Measurements from ENCODE around the gene SYCP2.

The SYCP2 gene

DNA sequence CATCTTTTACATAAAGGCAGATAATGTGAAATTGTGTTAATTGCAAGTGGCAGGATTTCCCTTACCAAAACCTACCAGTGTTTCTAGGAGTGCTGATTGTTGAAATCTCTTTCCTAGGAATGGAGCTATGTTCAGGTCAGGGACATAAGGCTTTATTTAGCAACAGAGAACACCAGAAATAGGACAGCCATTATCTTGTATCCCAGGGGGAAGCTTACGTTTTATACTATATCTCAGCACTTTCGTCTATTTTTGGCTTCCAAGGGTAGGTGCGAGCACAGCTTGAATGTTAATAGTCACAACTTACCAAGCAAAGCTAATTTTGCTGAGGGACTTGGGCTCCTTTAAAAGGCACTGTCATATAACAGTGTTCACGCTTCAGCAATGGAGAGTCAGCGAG lies 94.0 kb downstream of the SYCP2 start:
- no peak overlapping the region for H3K27ac ChIP-seq (ENCODE audit: low read depth, low read length)

DNA sequence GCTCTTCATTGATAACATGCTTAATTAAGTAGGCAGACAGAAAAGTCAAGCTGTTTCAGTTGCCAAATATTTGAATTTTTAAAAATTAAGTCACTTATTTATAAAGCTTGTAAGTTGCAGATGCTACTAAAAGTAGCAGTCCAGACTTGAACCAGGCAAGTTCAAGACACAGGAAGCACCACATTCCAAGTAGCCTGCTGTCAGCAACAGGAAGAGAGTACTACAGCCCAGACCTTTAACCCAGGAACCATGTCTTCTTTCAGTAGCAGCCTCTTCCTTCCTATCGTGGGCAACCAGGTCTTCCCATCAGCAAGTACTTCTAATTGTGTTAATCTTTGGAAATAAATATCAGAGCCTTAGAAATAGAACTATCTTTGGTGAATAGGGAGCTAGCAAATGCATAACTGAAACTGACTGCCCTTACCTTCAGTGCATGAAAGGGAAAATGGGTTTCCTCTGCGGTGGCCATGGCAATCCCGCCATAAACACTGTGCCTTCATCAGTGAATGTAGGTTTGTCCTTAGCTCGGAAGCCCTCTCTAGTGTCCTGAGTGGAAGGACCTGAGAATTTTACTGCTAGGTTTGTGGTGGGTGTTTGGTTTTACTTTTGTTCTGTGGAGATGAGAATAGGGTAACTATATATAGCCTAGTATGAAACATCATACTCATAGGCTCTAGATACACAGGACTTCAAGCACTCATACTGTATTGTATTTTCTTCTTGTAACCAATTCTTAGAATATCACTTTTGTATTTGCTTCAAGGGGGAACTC lies 95.6 kb downstream of the SYCP2 start:
- TF ChIP-seq, protein P1, sequence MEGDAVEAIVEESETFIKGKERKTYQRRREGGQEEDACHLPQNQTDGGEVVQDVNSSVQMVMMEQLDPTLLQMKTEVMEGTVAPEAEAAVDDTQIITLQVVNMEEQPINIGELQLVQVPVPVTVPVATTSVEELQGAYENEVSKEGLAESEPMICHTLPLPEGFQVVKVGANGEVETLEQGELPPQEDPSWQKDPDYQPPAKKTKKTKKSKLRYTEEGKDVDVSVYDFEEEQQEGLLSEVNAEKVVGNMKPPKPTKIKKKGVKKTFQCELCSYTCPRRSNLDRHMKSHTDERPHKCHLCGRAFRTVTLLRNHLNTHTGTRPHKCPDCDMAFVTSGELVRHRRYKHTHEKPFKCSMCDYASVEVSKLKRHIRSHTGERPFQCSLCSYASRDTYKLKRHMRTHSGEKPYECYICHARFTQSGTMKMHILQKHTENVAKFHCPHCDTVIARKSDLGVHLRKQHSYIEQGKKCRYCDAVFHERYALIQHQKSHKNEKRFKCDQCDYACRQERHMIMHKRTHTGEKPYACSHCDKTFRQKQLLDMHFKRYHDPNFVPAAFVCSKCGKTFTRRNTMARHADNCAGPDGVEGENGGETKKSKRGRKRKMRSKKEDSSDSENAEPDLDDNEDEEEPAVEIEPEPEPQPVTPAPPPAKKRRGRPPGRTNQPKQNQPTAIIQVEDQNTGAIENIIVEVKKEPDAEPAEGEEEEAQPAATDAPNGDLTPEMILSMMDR (IDR thresholded peaks at IDR 0.05; ENCODE audit: insufficient read depth, low read length, poor library complexity, severe bottlenecking) = no peak
- TF ChIP-seq EZH2phosphoT487 (conservative IDR thresholded peaks at IDR 0.05; ENCODE audit: low read length) = no peak
- Histone ChIP-seq H3K9ac (ENCODE audit: low read length) (no peak overlapping the region), H3K4me3 (ENCODE audit: insufficient read depth, low read length, poor library complexity, severe bottlenecking) (no peak overlapping the region), H4K20me1 (ENCODE audit: low read depth, low read length) (no peaks in the 10 kb centered on the region), H3F3A (ENCODE audit: insufficient read depth) (no peaks in the 10 kb centered on the region), H2AFZ (ENCODE audit: low read depth, low read length, severe bottlenecking) (no peak overlapping the region), H3K79me2 (ENCODE audit: insufficient read depth, low read length) (no peaks in the 10 kb centered on the region), H3K9me2 (replicated peaks; ENCODE audit: insufficient read depth, low read length) (no peaks in the 10 kb centered on the region), H3K27me3 (ENCODE audit: low read length) (no peaks in the 10 kb centered on the region), H3K4me2 (ENCODE audit: low read depth, low read length, poor library complexity, severe bottlenecking) (no peak overlapping the region), H3K27ac (ENCODE audit: low read depth, low read length) (no peak overlapping the region), H3K36me3 (ENCODE audit: low read length) (no peaks in the 10 kb centered on the region), H3K9me3 (ENCODE audit: insufficient read depth, low read length) (no peaks in the 10 kb centered on the region)

More for the DNA sequence above, 94.0 kb downstream of the SYCP2 start:
- H3K36me3 ChIP-seq (ENCODE audit: low read length) = no peaks in the 10 kb centered on the region
- H2AFZ ChIP-seq (ENCODE audit: low read depth, low read length, severe bottlenecking) = no peak overlapping the region
- no peak overlapping the region for H3K4me2 ChIP-seq (ENCODE audit: low read depth, low read length, poor library complexity, severe bottlenecking)
- no peaks in the 10 kb centered on the region for H3K9me2 ChIP-seq (replicated peaks; ENCODE audit: insufficient read depth, low read length)
- H3K9me3 ChIP-seq (ENCODE audit: insufficient read depth, low read length) = no peaks in the 10 kb centered on the region
- no peaks in the 10 kb centered on the region for H3K79me2 ChIP-seq (ENCODE audit: insufficient read depth, low read length)
- H4K20me1 ChIP-seq (ENCODE audit: low read depth, low read length) = no peaks in the 10 kb centered on the region
- TF ChIP-seq, protein P1 (IDR thresholded peaks at IDR 0.05; ENCODE audit: insufficient read depth, low read length, poor library complexity, severe bottlenecking) = no peak
- H3F3A ChIP-seq (ENCODE audit: insufficient read depth) = no peaks in the 10 kb centered on the region
- H3K4me3 ChIP-seq (ENCODE audit: insufficient read depth, low read length, poor library complexity, severe bottlenecking) = no peak overlapping the region
- no peaks in the 10 kb centered on the region for H3K27me3 ChIP-seq (ENCODE audit: low read length)
- no peak overlapping the region for H3K9ac ChIP-seq (ENCODE audit: low read length)

DNA sequence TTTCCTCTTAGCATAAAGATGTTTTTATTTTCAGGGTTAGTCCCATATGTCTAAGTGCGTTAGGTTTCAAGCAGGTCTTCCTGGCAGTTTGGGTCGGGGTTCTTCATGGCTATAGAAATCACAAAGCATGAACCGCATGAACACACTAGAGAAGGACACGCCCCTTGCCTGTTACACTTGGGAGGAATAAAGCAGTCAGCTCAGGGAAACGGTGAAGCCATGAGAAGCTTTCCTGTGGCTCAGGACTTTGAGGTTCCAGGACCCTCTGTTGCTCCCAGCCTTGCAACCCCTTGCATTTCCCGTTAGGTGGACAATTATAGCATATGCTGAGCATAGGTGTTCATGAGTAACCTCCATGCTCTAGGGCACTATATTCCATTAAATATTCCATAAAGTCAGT lies 96.7 kb downstream of the SYCP2 start:
- Histone ChIP-seq H3K79me2 (ENCODE audit: insufficient read depth, low read length) (no peaks in the 10 kb centered on the region), H4K20me1 (ENCODE audit: low read depth, low read length) (no peaks in the 10 kb centered on the region), H3K9ac (ENCODE audit: low read length) (no peak overlapping the region), H3K9me3 (ENCODE audit: insufficient read depth, low read length) (no peaks in the 10 kb centered on the region), H3K36me3 (ENCODE audit: low read length) (no peaks in the 10 kb centered on the region), H3K27ac (ENCODE audit: low read depth, low read length) (no peak overlapping the region), H3K9me2 (replicated peaks; ENCODE audit: insufficient read depth, low read length) (no peaks in the 10 kb centered on the region), H3K4me3 (ENCODE audit: insufficient read depth, low read length, poor library complexity, severe bottlenecking) (no peak overlapping the region), H2AFZ (ENCODE audit: low read depth, low read length, severe bottlenecking) (no peak overlapping the region), H3F3A (ENCODE audit: insufficient read depth) (no peaks in the 10 kb centered on the region), H3K27me3 (ENCODE audit: low read length) (no peaks in the 10 kb centered on the region), H3K4me2 (ENCODE audit: low read depth, low read length, poor library complexity, severe bottlenecking) (no peak overlapping the region)
- TF ChIP-seq, protein P1 (IDR thresholded peaks at IDR 0.05; ENCODE audit: insufficient read depth, low read length, poor library complexity, severe bottlenecking) = no peak
- TF ChIP-seq EZH2phosphoT487 (conservative IDR thresholded peaks at IDR 0.05; ENCODE audit: low read length) = no peak

All from SU-DHL-6 (cell line).